Neural progenitor cell (in vitro differentiated cells): ENCODE measurements around the gene SNRNP40.

ENCODE experiments used
- EZH2phosphoT487 ChIP-seq: fragments of 200-600 bp; sonication (generic); IDR thresholded peaks from 2 replicates; pipeline ENCODE4 v1.6.1; 2017; ENCODE audit warnings: antibody characterized with exemption
- TF ChIP-seq, protein P1 (sequence below): fragments of 200-600 bp; sonication (generic); IDR thresholded peaks from 2 replicates; pipeline ENCODE4 v1.5.1; 2017; ENCODE audit warnings: antibody characterized with exemption, mild to moderate bottlenecking

DNA sequence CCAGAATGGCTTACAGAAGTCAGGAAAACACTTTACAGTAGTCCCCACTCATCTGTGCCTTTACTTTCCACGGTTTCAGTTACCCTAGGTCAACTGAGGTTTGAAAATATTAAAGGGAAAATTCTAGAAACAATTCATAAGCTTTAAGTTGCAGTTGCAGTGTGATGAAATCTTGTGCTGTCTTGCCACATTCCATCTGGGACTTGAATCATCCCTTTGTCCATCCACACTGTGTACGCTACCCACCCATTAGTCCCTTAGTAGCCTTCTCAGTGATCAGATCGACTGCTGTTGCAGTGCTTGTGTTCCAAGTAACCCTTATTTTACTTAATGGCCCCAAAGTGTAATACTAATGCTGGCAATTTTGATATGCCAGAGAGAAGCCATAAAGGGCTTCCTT, 30.8 kb upstream of the SNRNP40 start:
- TF ChIP-seq, protein P1, sequence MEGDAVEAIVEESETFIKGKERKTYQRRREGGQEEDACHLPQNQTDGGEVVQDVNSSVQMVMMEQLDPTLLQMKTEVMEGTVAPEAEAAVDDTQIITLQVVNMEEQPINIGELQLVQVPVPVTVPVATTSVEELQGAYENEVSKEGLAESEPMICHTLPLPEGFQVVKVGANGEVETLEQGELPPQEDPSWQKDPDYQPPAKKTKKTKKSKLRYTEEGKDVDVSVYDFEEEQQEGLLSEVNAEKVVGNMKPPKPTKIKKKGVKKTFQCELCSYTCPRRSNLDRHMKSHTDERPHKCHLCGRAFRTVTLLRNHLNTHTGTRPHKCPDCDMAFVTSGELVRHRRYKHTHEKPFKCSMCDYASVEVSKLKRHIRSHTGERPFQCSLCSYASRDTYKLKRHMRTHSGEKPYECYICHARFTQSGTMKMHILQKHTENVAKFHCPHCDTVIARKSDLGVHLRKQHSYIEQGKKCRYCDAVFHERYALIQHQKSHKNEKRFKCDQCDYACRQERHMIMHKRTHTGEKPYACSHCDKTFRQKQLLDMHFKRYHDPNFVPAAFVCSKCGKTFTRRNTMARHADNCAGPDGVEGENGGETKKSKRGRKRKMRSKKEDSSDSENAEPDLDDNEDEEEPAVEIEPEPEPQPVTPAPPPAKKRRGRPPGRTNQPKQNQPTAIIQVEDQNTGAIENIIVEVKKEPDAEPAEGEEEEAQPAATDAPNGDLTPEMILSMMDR = no peak
- no peak for TF ChIP-seq EZH2phosphoT487
